GM18951 (cell line): ENCODE results near the gene PHF2.

Experiments
- POLR2A ChIP-seq: IDR thresholded peaks from 4 replicates; pipeline ENCODE4 v1.6.1; 2011; ENCODE audit warnings: mild to moderate bottlenecking; ENCODE audit not compliant: insufficient read length, insufficient read depth; ENCODE audit errors: extremely low read depth
- in situ Hi-C: fragments of 300-500 bp; cut with MboI; formaldehyde crosslinking; loops from one replicate; pipeline ENCODE4 v1.12.0; 2022; ENCODE audit warnings: low sequenced_read_pairs, mixed read lengths, inconsistent platforms; ENCODE audit not compliant: unreplicated experiment

The PHF2 gene

DNA sequence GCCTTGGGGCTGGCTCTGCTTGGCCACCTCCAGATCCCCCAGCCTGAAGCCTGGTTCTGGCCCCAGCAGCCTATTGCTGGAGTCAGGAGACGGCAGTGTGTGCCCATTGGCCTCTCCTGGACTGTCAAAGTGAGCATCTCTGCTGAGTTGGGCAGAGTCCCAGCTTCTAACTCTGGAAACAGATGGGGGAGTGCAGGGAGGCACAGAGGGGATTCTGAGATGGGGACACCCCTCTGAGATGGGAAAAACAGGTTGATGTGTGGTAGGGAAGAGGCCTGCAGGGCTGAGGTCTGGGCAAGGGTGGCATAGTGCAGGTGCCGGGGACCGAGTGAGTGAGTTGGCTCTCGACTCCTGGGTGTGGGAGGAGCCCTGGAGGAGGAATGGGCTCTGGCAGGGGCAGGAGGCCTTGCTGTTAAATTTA, 27.5 kb downstream of the PHF2 start:
- no peak for TF ChIP-seq POLR2A
- in situ Hi-C loops = no loop called here

GRCh38 chr9:93606187-93606586, 29.8 kb downstream of the PHF2 start:
- no peak for TF ChIP-seq POLR2A
- in situ Hi-C loops = no loop called here

GRCh38 chr9:93610206-93610605, 33.8 kb downstream of the PHF2 start:
- in situ Hi-C loops = no loop called here
- TF ChIP-seq POLR2A = no peak

DNA sequence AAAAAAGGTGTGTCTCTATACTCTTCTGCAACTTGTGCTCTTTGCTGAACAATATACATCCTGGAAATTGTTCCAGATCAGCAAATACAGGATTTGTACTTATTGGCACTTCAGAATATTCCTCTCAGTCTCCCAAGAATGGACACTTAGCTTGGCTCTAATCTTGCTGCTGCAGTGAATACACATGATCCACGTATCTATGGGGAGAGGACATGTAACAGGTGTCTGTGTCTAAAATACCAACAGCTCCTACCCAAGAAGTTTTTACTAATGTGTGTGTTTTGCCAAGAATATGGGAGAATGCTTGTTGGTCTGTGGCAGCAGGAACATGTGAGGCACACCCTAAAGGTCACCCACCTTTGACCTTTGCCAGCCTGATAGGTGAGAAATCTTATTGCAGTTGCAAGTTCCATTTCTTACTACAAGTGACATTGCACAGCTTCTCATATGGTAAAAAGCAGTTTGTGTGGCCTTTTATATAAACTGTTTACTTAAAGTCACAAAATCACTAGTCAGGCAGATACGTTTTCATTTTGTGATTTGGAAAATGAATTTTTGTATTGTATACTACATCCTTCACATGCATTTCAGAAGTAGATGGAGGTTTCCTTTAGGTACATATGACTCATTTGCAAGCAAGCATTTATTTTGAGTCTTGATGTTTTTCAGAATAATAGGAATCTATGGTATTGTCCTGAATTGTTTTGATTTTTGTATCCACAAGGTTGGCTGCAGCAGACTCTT, 35.8 kb downstream of the PHF2 start:
- in situ Hi-C loops = no loop called here
- TF ChIP-seq POLR2A = no peak

- TF ChIP-seq POLR2A = no peak
- in situ Hi-C loops = no loop called here
Observed at GRCh38 chr9:93612796-93613154, 36.4 kb downstream of the PHF2 start.

DNA sequence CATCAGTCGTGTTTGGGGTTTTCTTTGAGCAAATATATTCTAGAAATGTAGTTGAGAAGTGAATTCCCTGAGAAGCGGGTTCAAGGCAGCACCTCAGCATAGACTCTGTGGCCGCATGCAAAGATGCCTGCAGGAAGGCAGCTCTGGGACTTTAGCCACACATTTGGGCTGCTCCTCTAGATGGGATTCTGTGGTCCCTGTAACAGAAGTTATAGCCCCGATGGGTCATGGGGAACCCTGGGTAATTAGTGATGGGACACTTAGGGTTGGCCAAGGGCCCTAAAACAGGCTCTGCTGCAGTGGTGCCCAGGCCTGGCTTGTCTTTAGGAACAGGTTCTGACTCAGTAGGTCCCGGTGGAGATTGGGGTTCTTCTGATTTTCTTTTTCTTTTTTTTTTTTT, 36.8 kb downstream of the PHF2 start:
- no peak for TF ChIP-seq POLR2A
- in situ Hi-C loops = no loop called here

DNA sequence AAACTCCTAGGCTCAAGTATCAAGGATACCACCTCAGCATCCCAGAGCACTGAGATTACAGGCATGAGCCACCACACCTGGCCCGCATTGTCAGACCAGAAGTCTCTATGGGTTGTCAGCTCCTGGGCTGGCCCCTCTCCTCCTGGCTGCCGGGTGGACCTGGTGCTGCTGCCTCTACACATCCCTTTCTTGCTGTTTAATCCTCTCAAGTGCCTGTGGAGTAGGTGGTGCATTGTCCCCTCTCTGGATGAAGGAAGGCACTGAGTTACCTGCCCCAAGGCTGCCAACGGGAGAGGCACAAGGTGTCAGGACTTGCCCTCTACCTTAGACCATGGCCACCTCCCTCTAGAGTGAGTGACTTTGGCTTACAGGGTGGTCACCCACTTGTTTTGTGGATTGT, 37.4 kb downstream of the PHF2 start:
- in situ Hi-C loops = no loop called here
- TF ChIP-seq POLR2A = no peak

DNA sequence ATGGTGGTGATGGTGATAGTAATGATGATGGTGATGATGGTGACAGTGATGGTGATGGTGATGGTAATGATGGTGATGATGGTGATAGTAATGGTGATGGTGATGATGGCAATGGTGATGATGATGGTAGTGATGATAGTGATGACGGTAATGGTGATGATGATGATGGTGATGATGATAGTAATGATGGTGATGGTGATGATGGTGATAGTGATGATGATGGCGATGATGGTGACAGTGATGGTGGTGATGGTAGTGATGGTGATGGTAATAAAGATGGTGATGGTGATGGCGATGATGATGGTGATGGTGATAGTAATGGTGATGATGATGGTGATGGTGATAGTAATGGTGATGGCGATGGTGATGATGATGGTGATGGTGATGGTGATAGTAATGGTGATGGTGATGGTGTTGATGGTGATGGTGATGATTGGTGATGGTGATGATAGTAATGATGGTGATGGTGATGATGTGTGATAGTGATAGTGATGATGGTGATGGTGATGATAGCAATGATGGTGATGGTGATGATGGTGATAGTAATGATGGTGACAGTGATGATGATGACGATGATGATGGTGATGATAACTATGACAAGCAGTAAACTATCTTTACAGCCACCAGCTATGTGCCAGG, 38.6 kb downstream of the PHF2 start:
- in situ Hi-C loops = no loop called here
- no peak for TF ChIP-seq POLR2A

GRCh38 chr9:93616044-93616443, 39.7 kb downstream of the PHF2 start:
- in situ Hi-C loops = no loop called here
- no peak for TF ChIP-seq POLR2A

GRCh38 chr9:93617273-93617672, 40.9 kb downstream of the PHF2 start:
- TF ChIP-seq POLR2A = no peak
- in situ Hi-C loops = no loop called here

GRCh38 chr9:93619272-93619775, 42.9 kb downstream of the PHF2 start:
- no peak for TF ChIP-seq POLR2A
- in situ Hi-C loops = no loop called here

GRCh38 chr9:93620041-93620506, 43.7 kb downstream of the PHF2 start:
- in situ Hi-C loops = no loop called here
- no peak for TF ChIP-seq POLR2A

- in situ Hi-C loops = no loop called here
- no peak for TF ChIP-seq POLR2A
Observed at GRCh38 chr9:93620881-93621820, 44.8 kb downstream of the PHF2 start.
